ACHN (cell line): ENCODE results near the gene ARHGAP35.

Experiments
- DNase-seq: peaks from one replicate; pipeline ENCODE4 v3.0.0-alpha.2; 2015
- in situ Hi-C: cut with HindIII; loops from 2 replicates; pipeline ENCODE4 v1.10.0; 2017; ENCODE audit warnings: low sequenced_read_pairs, low pct_ligation_motif_present, low pct_unique_long_range_greater_than_20kb

ARHGAP35 gene

DNA sequence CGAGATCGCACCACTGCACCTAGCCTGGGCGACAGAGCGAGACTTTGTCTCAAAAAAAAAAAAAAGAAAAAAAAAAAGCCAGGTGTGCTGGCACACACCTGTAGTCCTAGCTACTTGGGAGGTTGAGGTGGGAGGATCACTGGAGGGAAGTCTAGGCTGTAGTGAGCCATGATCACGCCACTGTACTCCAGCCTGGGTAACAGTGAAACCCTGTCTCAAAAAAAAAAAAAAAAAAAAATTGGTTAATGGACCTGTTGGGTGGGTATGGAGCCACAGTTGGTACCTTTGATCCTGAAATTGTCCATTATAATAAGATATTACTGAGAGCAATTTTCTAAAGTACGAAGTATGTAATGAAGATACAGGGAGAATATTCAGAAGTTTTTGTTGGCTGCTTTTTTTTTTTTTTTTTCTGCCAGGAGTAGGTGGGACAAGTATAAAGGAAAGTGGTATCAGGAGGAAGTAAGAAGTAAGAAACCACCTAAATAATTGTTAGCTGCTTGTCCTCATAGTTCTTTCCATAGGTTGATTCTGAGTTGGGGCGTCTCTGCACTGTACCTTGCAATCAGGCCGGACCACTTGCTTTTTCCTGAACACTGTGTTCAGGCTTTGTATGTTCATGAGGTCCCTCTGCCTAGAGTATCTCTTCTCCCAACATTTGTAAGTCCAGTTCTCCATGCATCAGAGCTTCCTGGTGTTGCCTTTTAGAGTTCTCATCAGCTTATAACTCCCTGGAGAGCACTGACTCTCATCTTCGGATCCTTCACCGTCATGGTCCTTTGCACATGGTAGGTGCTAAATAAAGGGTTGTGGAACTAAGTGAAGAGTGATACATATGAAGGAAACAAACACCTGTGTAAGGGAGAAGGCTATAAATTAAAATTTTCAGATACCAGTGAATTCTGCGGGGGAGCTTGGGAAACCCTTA, 31.7 kb downstream of the ARHGAP35 start:
- no peak for DNase-seq

GRCh38 chr19:46896076-46896794, 35.4 kb downstream of the ARHGAP35 start:
- in situ Hi-C loops: no loop called here
- no peak for DNase-seq

More for the DNA sequence above, 31.7 kb downstream of the ARHGAP35 start:
- in situ Hi-C loops: no loop called here

DNA sequence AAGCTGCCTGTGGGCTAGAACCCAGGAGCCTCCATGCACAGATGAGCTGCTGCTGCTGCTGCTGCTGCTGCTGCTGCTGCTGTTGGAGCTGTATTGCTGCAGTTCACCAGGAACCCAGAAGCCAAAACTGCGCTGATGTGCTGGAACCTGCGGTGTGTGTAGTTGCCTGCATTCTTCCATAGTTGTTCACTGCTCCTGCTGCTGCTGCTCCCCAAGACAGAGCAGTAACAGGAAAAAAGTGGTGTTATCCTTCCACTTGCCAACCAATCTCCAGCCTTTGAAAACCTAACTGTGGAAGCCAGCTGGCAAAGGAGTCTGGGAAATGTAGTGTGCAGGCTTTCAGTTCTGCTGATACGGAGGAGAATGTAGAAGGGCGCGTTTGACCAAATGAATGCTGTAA, 37.9 kb downstream of the ARHGAP35 start:
- DNase-seq: no peak
- in situ Hi-C loops: no loop called here

DNA sequence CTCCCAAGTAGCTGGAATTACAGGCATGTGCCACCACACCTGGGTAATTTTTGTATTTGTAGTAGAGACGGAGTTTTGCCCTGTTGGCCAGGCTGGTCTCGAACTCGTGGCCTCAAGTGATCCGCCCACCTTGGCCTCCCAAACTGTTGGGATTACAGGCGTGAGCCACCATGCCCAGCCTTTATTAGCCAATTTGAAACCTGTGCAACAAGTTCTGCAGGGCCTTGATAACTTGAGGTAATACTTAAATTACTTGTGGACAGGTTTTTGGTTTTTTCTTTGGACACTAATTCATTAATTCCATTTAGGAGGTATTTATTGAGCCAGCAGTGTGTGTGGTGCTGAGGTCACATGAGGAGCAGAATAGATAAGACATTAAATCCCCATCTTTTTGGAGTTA, 39.5 kb downstream of the ARHGAP35 start:
- DNase-seq: no peak
- in situ Hi-C loops: no loop called here

- in situ Hi-C loops: no loop called here
- peak; percentile 29 for DNase-seq
These were observed 41.1 kb downstream of the ARHGAP35 start for GRCh38 chr19:46901701-46902401.

GRCh38 chr19:46902402-46902766, 41.6 kb downstream of the ARHGAP35 start:
- DNase-seq: no peak
- in situ Hi-C loops: no loop called here

DNA sequence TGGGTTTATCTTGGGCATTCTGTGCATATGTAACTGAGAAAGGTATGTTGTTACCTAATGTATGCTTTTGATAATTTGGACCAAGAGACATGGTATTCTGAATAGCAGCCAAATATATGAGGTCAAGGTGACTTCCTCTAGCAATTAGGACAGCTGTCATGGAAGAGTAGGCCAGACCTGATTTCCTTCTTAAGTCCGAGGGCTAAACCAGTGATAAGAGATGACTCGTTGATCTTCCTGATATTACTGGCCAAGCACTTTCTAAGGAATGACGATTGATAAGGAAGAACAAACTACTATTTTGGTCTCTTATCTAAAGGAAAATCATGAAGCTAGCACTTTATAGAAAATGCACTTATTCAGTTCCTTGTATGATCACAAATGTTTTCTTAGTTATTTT, 42.7 kb downstream of the ARHGAP35 start:
- in situ Hi-C loops: no loop called here
- no peak for DNase-seq

DNA sequence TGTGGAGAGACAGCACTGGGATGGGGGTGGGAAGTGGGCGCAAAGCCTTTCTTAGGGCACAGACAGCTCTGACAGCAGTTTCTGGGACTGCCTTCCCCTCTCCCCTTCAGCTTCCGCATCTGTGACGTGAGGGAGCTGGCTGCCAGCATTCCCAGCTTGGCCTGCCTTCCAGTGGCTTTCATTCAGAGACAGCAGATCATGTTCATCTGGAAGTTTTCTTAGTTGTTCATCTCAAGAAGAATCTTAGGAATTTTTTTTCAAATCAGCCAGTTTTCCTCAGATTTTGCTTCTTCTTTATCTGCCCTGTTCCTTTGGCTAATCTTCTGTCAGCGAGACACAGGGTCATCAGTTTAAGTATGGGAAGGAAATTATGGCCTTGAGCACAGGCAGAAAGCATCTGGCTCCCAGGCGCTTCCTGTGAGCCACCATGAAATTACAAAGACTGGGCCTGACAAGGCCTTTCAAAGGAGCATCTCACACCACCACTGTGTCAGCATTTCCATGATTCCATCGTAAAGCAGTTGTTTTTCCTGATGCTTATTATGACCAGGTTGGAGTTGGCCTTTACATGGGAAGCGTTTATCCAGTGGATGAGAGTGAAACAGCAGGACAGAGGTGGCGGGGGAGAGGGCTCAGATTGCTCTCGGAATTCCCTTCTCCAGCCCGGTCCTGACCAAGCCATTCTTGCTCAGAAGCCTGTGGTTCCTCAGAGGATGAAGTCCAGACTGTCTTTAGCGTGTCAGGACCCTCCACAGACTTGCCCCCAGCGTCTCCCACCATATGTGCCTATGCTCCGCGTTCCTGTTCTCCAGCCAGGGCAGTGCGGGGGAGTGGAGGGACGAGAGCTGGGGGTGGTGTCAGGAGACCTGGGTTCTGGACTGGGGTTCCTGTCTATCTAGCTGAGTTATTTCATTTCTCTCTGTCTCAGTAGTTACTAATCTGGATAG, 43.6 kb downstream of the ARHGAP35 start:
- in situ Hi-C loops: no loop called here
- no peak for DNase-seq

GRCh38 chr19:46906221-46906620, 45.4 kb downstream of the ARHGAP35 start:
- no peak for DNase-seq
- in situ Hi-C loops: no loop called here

GRCh38 chr19:46907880-46908279, 47.1 kb downstream of the ARHGAP35 start:
- in situ Hi-C loops: no loop called here
- no peak for DNase-seq

GRCh38 chr19:46909356-46909755, 48.6 kb downstream of the ARHGAP35 start:
- no peak for DNase-seq
- in situ Hi-C loops: no loop called here
